K562 (cell line): ENCODE results near the gene NRM. TPM values are rescaled to one million over a fixed set of nuclear protein-coding genes. Genes with fewer than 3 reads are reported as not detected.

Experiments
- ARID3B ChIP-seq: fragments of 250-450 bp; sonication (Bioruptor Pico); IDR thresholded peaks from 2 replicates; pipeline ENCODE4 v1.4.0; 2020; ENCODE audit warnings: borderline replicate concordance
- ASH1L ChIP-seq: fragments of 450-650 bp; IDR thresholded peaks from 2 replicates; pipeline ENCODE4 v1.6.1; 2018; ENCODE audit warnings: borderline replicate concordance, mild to moderate bottlenecking, low read depth; ENCODE audit not compliant: partially characterized antibody
- C11orf30 ChIP-seq: fragments of 450-650 bp; IDR thresholded peaks from 2 replicates; pipeline ENCODE4 v1.6.1; 2016; ENCODE audit warnings: low read depth, mild to moderate bottlenecking
- CBFA2T3 ChIP-seq: fragments of 450-650 bp; IDR thresholded peaks from 2 replicates; pipeline ENCODE4 v1.6.1; 2017
- CCNT2 ChIP-seq: IDR thresholded peaks from 2 replicates; pipeline ENCODE4 v1.6.1; 2011; ENCODE audit warnings: borderline replicate concordance, low read depth, mild to moderate bottlenecking, moderate library complexity, mixed read lengths, low read length; ENCODE audit not compliant: insufficient read length; ENCODE audit errors: extremely low read depth
- CGGBP1 ChIP-seq: fragments of 250-450 bp; sonication (Bioruptor Pico); IDR thresholded peaks from 2 replicates; pipeline ENCODE4 v1.9.0; 2021; ENCODE audit warnings: mild to moderate bottlenecking
- CSDE1 ChIP-seq, 2 experiments: fragments of 450-650 bp; IDR thresholded peaks; 2 replicates each; pipeline ENCODE4 v1.6.1; 2016; ENCODE audit warnings: mild to moderate bottlenecking in 1 of 2
- DACH1 ChIP-seq: fragments of 450-650 bp; IDR thresholded peaks from 2 replicates; pipeline ENCODE4 v1.6.1; 2018; ENCODE audit not compliant: partially characterized antibody
- DIDO1 ChIP-seq: fragments of 450-650 bp; IDR thresholded peaks from 2 replicates; pipeline ENCODE4 v1.6.1; 2016; ENCODE audit warnings: low read depth, missing biosample characterization, missing genetic modification characterization
- E4F1 ChIP-seq: fragments of 250-450 bp; sonication (Bioruptor Pico); IDR thresholded peaks from 2 replicates; pipeline ENCODE4 v1.5.0; 2021; ENCODE audit warnings: mild to moderate bottlenecking, borderline replicate concordance
- EP300 ChIP-seq: IDR thresholded peaks from 2 replicates; pipeline ENCODE4 v1.6.1; 2012; ENCODE audit warnings: low read length, improper control_type of control experiment
- KLF13 ChIP-seq: fragments of 450-650 bp; IDR thresholded peaks from 2 replicates; pipeline ENCODE4 v1.6.1; 2016; ENCODE audit warnings: missing genetic modification characterization, low read depth, mild to moderate bottlenecking, missing compliant biosample characterization, moderate library complexity, borderline replicate concordance
- LARP7 ChIP-seq: fragments of 450-650 bp; IDR thresholded peaks from 2 replicates; pipeline ENCODE4 v1.6.1; 2016
- MEIS2 ChIP-seq: fragments of 450-650 bp; IDR thresholded peaks from 2 replicates; pipeline ENCODE4 v1.6.1; 2014; ENCODE audit warnings: mild to moderate bottlenecking; ENCODE audit not compliant: partially characterized antibody
- MXD1 ChIP-seq: fragments of 250-450 bp; sonication (Bioruptor Pico); IDR thresholded peaks from 2 replicates; pipeline ENCODE4 v1.8.0; 2021; ENCODE audit warnings: borderline replicate concordance, mild to moderate bottlenecking, moderate library complexity; ENCODE audit not compliant: poor library complexity, severe bottlenecking
- RCOR1 ChIP-seq, 2 experiments: IDR thresholded peaks; 2 replicates each; pipeline ENCODE4 v1.6.1; 2012; ENCODE audit warnings: low read depth in 2 of 2, low read length in 2 of 2, borderline replicate concordance in 1 of 2, improper control_type of control experiment in 1 of 2
- TFAP4 ChIP-seq: sonication (generic); formaldehyde crosslinking; IDR thresholded peaks from 2 replicates; pipeline ENCODE4 v1.8.0; 2022; ENCODE audit warnings: missing genetic modification reagents, mild to moderate bottlenecking, moderate library complexity, borderline replicate concordance
- ZNF121 ChIP-seq: sonication (generic); formaldehyde crosslinking; conservative IDR thresholded peaks from 2 replicates; pipeline ENCODE4 v1.8.0; 2022; ENCODE audit warnings: missing genetic modification reagents
- ZNF140 ChIP-seq: fragments of 250-450 bp; sonication (Bioruptor Pico); IDR thresholded peaks from 2 replicates; pipeline ENCODE4 v1.8.0; 2021; ENCODE audit warnings: moderate library complexity, mild to moderate bottlenecking, inconsistent platforms
- ZNF280B ChIP-seq: fragments of 250-450 bp; sonication (Bioruptor Pico); IDR thresholded peaks from 2 replicates; pipeline ENCODE4 v1.5.1; 2021; ENCODE audit warnings: mild to moderate bottlenecking
- ZNF77 ChIP-seq: fragments of 250-450 bp; sonication (Bioruptor Pico); IDR thresholded peaks from 2 replicates; pipeline ENCODE4 v1.5.0; 2020
- polyA plus RNA-seq, 8 experiments: library from polyadenylated mRNA; depleted of rRNA in 4 of 8; stranded (reverse) in 5 of 8; unstranded in 3 of 8; fragments of >200 nt; fragmentation: Nextera tagmentation in 2 of 8; fragmentation: Illumina TruSeq in 1 of 8; extraction: Ambion mirVana in 2 of 8; extraction: Trizol in 1 of 8; gene quantifications; 2 replicates each; pipeline versions ENCODE4 v1.2.1 to v1.2.3, GENCODE V29; 2011 to 2014; ENCODE audit warnings: inconsistent platforms in 1 of 8, missing spikeins in 1 of 8
- total RNA-seq, 7 experiments: library from RNA; depleted of rRNA in 6 of 7; stranded (reverse); fragments of >200 nt in 6 of 7; fragmentation: Illumina TruSeq in 2 of 7; extraction: Trizol in 2 of 7; gene quantifications; 2 replicates each; pipeline versions ENCODE4 v1.2.1 to v1.2.3, GENCODE V29; 2011 to 2021; ENCODE audit warnings: low replicate concordance in 1 of 7

NRM gene
- total and polyA plus RNA-seq, 9 of the 15 experiments (the other 6 are each of a cell fraction or from before 2014, with no cell fraction given) = 9.7 to 58.2 (median 18.1) TPM

- TF ChIP-seq EP300 = peak; percentile 84
- peak; percentile 10 to 82 for TF ChIP-seq RCOR1 (IDR thresholded peaks at IDR 0.05; ENCODE audit: borderline replicate concordance in 1 of 2, low read depth in 2 of 2, low read length in 2 of 2)
- peak; percentile 58; the same call in 1 of the 2 replicates for TF ChIP-seq KLF13
- TF ChIP-seq ZNF280B (CRISPR knock-in tag) = no peak
- TF ChIP-seq ARID3B (CRISPR knock-in tag) = no peak
- TF ChIP-seq MEIS2 = peak; percentile 86
- peak; percentile 88 for TF ChIP-seq CCNT2
- TF ChIP-seq ASH1L = peak; percentile 87
- no peak for TF ChIP-seq LARP7
- peak; percentile 100 for TF ChIP-seq TFAP4 (CRISPR knock-in tag)
- TF ChIP-seq DACH1 = peak; percentile 96
- TF ChIP-seq ZNF121 (CRISPR knock-in tag) = no peak
- TF ChIP-seq DIDO1 = no peak
- no peak for TF ChIP-seq ZNF77 (CRISPR knock-in tag)
- TF ChIP-seq MXD1 (CRISPR knock-in tag) = peak; percentile 37
- peak; percentile 61 for TF ChIP-seq CBFA2T3
- no peak for TF ChIP-seq ZNF140 (CRISPR knock-in tag)
- peak; percentile 100 for TF ChIP-seq C11orf30
- TF ChIP-seq CSDE1 (IDR thresholded peaks at IDR 0.05) = peak in 1 of 2 experiments; percentile 62; a peak in 1 of 4 replicates
- 0 out of 2 replicates have a peak, but pooled peaks have one; percentile 4 for TF ChIP-seq CGGBP1 (CRISPR knock-in tag)
- TF ChIP-seq E4F1 (CRISPR knock-in tag) = no peak
These were observed 26.5 kb upstream of the NRM start, which contains the start of gene MDC1 (continued) for GRCh38 chr6:30717129-30717844.
